AG10803 (cell line): Measurements from ENCODE around the gene DLG2.
"Not testable (repeated sequence)": the region's sequence is repeated elsewhere in the genome, so short reads cannot be mapped to it uniquely, and the experiment has no call there.

Source experiments
- DNase-seq: peaks from one replicate; pipeline ENCODE4 v3.0.0; 2010; ENCODE audit warnings: low read depth
- H3K4me3 ChIP-seq: 2 replicates; pipeline ENCODE4 v1.5.1; 2011; ENCODE audit warnings: mild to moderate bottlenecking, low read length, control low read depth
- CTCF ChIP-seq: conservative IDR thresholded peaks from 2 replicates; pipeline ENCODE4 v1.5.1; 2011; ENCODE audit warnings: mild to moderate bottlenecking, low read length, control low read depth, inconsistent platforms

DLG2 gene

GRCh38 chr11:83746921-83747585, 1880.1 kb downstream of the DLG2 start:
- no peak overlapping the region for H3K4me3 ChIP-seq
- DNase-seq = no peak
- no peak for TF ChIP-seq CTCF

- TF ChIP-seq CTCF = no peak
- H3K4me3 ChIP-seq = no peak overlapping the region
- DNase-seq = no peak
Measured at GRCh38 chr11:83744620-83745192, 1882.4 kb downstream of the DLG2 start.

GRCh38 chr11:83736684-83737083, 1890.5 kb downstream of the DLG2 start:
- no peak overlapping the region for H3K4me3 ChIP-seq
- TF ChIP-seq CTCF = no peak

GRCh38 chr11:83734120-83734519, 1893.0 kb downstream of the DLG2 start:
- no peak for DNase-seq
- no peak overlapping the region for H3K4me3 ChIP-seq
- TF ChIP-seq CTCF = no peak

More at GRCh38 chr11:83736684-83737083, 1890.5 kb downstream of the DLG2 start:
- no peak for DNase-seq

GRCh38 chr11:83731288-83731687, 1895.9 kb downstream of the DLG2 start:
- DNase-seq, H3K4me3 ChIP-seq: not testable (repeated sequence)

- no peak overlapping the region for H3K4me3 ChIP-seq
- no peak for TF ChIP-seq CTCF
- DNase-seq = no peak
Measured at GRCh38 chr11:83728281-83728680, 1898.9 kb downstream of the DLG2 start.

GRCh38 chr11:83727251-83727650, 1899.9 kb downstream of the DLG2 start:
- H3K4me3 ChIP-seq = no peak overlapping the region
- no peak for DNase-seq
- no peak for TF ChIP-seq CTCF

- no peak for DNase-seq
- TF ChIP-seq CTCF = no peak
- H3K4me3 ChIP-seq = no peak overlapping the region
Measured at GRCh38 chr11:83726316-83726715, 1900.8 kb downstream of the DLG2 start.
